HepG2 (cell line): ENCODE data around the gene KIF1B. TPM values are rescaled to one million over a fixed set of nuclear protein-coding genes. Genes with fewer than 3 reads are reported as not detected.

Experiments used
- E2F1 ChIP-seq: sonication (generic); formaldehyde crosslinking; IDR thresholded peaks from 2 replicates; pipeline ENCODE4 v1.5.0; 2020; ENCODE audit warnings: missing genetic modification reagents
- EHMT2 ChIP-seq: fragments of 200-600 bp; sonication (generic); IDR thresholded peaks from 2 replicates; pipeline ENCODE4 v1.7.0; 2017; ENCODE audit warnings: antibody characterized with exemption, low read depth, low read length, borderline replicate concordance
- HMG20A ChIP-seq: IDR thresholded peaks from 2 replicates; pipeline ENCODE4 v1.6.1; 2016; ENCODE audit warnings: borderline replicate concordance
- KAT8 ChIP-seq: IDR thresholded peaks from 2 replicates; pipeline ENCODE4 v1.6.1; 2016; ENCODE audit warnings: missing genetic modification reagents, missing compliant biosample characterization
- NCOA5 ChIP-seq: sonication (generic); formaldehyde crosslinking; IDR thresholded peaks from 2 replicates; pipeline ENCODE4 v1.4.0; 2020; ENCODE audit warnings: missing genetic modification reagents
- PAWR ChIP-seq: sonication (generic); formaldehyde crosslinking; IDR thresholded peaks from 2 replicates; pipeline ENCODE4 v1.4.0; 2020; ENCODE audit warnings: missing genetic modification reagents, mild to moderate bottlenecking, borderline replicate concordance
- ZBTB25 ChIP-seq: IDR thresholded peaks from 2 replicates; pipeline ENCODE4 v1.6.1; 2018; ENCODE audit warnings: missing genetic modification reagents
- ZBTB49 ChIP-seq: sonication (generic); formaldehyde crosslinking; IDR thresholded peaks from 2 replicates; pipeline ENCODE4 v1.4.0; 2020; ENCODE audit warnings: missing genetic modification reagents, borderline replicate concordance
- ZNF124 ChIP-seq: sonication (generic); formaldehyde crosslinking; IDR thresholded peaks from 2 replicates; pipeline ENCODE4 v1.4.0; 2020; ENCODE audit warnings: missing genetic modification reagents
- ZNF263 ChIP-seq: sonication (generic); formaldehyde crosslinking; IDR thresholded peaks from 2 replicates; pipeline ENCODE4 v1.4.0; 2020; ENCODE audit warnings: missing genetic modification reagents
- ZNF333 ChIP-seq: sonication (generic); formaldehyde crosslinking; IDR thresholded peaks from 2 replicates; pipeline ENCODE4 v1.4.0; 2020; ENCODE audit warnings: mild to moderate bottlenecking, missing genetic modification reagents, borderline replicate concordance
- polyA plus RNA-seq, 8 experiments: library from polyadenylated mRNA; depleted of rRNA in 3 of 8; stranded (reverse) in 7 of 8; unstranded in 1 of 8; fragments of >200 nt; fragmentation: Illumina TruSeq in 4 of 8; extraction: Trizol in 4 of 8; gene quantifications; 2 replicates each; pipeline versions ENCODE4 v1.2.1 to v1.2.3, GENCODE V29; 2011 to 2016; ENCODE audit warnings: low read depth in 4 of 8, missing spikeins in 1 of 8, mixed read lengths in 1 of 8; ENCODE audit not compliant: insufficient read depth in 1 of 8
- total RNA-seq, 5 experiments: library from RNA; depleted of rRNA; stranded (reverse); fragments of >200 nt; fragmentation: Illumina TruSeq; extraction: Trizol; gene quantifications; 2 replicates each; pipeline ENCODE4 v1.2.3, GENCODE V29; 2016; ENCODE audit warnings: low read depth in 1 of 5

Gene KIF1B
- total and polyA plus RNA-seq, 2 of the 13 experiments (the other 11 are each of a cell fraction or from before 2014, with no cell fraction given), result 26.7 to 32.5 TPM

DNA sequence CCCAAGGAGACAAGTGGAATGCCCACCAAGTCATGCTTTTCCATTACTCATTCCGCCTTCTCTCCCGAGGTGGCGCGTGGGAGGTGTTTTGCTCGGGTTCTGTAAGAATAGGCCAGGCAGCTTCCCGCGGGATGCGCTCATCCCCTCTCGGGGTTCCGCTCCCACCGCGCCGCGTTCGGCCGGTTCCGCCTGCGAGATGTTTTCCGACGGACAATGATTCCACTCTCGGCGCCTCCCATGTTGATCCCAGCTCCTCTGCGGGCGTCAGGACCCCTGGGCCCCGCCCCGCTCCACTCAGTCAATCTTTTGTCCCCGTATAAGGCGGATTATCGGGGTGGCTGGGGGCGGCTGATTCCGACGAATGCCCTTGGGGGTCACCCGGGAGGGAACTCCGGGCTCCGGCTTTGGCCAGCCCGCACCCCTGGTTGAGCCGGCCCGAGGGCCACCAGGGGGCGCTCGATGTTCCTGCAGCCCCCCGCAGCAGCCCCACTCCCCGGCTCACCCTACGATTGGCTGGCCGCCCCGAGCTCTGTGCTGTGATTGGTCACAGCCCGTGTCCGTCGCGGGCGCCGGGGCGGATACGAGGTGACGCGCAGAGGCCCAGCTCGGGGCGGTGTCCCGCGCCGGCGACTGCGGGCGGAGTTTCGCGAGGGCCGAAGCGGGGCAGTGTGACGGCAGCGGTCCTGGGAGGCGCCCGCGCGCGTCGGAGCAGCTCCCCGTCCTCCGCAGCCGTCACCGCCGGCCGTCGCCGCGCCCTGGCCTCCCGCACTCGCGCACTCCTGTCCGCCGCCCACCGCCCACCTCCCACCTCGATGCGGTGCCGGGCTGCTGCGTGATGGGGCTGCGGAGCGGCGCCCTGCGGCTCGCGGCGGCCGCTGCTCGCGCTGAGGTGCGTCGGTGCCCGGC is at the start of gene KIF1B (continued):
- no peak for TF ChIP-seq EHMT2
- 0 out of 2 replicates have a peak, but pooled peaks have one; percentile 55 for TF ChIP-seq KAT8 (CRISPR knock-in tag)
- no peak for TF ChIP-seq PAWR (CRISPR knock-in tag)
- TF ChIP-seq HMG20A (CRISPR knock-in tag), result no peak
- TF ChIP-seq E2F1, result peak; percentile 70
- TF ChIP-seq ZBTB25 (CRISPR knock-in tag), result peak; percentile 39; the same call in 1 of the 2 replicates
- TF ChIP-seq ZBTB49, result no peak
- TF ChIP-seq NCOA5, result no peak
- 0 out of 2 replicates have a peak, but pooled peaks have one; percentile 63 for TF ChIP-seq ZNF124
- TF ChIP-seq ZNF333 (CRISPR knock-in tag), result 0 out of 2 replicates have a peak, but pooled peaks have one; percentile 82
- TF ChIP-seq ZNF263 (CRISPR knock-in tag), result peak; percentile 89
